SK-N-SH (cell line): ENCODE data around the gene RANBP9. TPM values are rescaled to one million over a fixed set of nuclear protein-coding genes. Genes with fewer than 3 reads are reported as not detected.

ENCODE experiments used
- CTCF ChIA-PET: fragments of 300-600, 350-600 bp; formaldehyde crosslinking; extraction: SDS; loops from one replicate; lab custom pipeline; 2021; lab: Yijun Ruan, JAX
- POLR2A ChIA-PET: fragments of 350-600 bp; sonication (Branson Sonifier 250); formaldehyde crosslinking; extraction: SDS; loops from one replicate; lab custom pipeline; 2020; ENCODE audit warnings: antibody characterized with exemption, inconsistent platforms; lab: Yijun Ruan, JAX
- DNase-seq: peaks from one replicate; pipeline ENCODE4 v3.0.0; 2012
- H2AFZ ChIP-seq: fragments of 200-600 bp; sonication (generic); 2 replicates; pipeline ENCODE4 v1.8.1; 2016; ENCODE audit warnings: antibody characterized with exemption, mild to moderate bottlenecking, low read depth
- H3F3A ChIP-seq: fragments of 200-600 bp; sonication (generic); replicated peaks from 2 replicates; pipeline ENCODE3; 2016; ENCODE audit warnings: antibody characterized with exemption, mild to moderate bottlenecking; ENCODE audit not compliant: insufficient read depth
- H3K27ac ChIP-seq, 2 experiments: fragments of 200-500 bp in 1 of 2; fragments of 200-600 bp in 1 of 2; sonication (Bioruptor generic) in 1 of 2; sonication (generic), shearing (Covaris generic) in 1 of 2; 2 replicates each; pipeline versions ENCODE4 v1.5.1 to v1.6.1; 2014 to 2016; ENCODE audit warnings: low read depth in 2 of 2, inconsistent platforms in 1 of 2, low read length in 1 of 2, mild to moderate bottlenecking in 1 of 2, mixed read lengths in 1 of 2
- H3K27me3 ChIP-seq: fragments of 200-600 bp; sonication (generic), shearing (Covaris generic); 2 replicates; pipeline ENCODE4 v1.6.1; 2016; ENCODE audit warnings: mixed run types; ENCODE audit not compliant: insufficient read depth
- H3K36me3 ChIP-seq, 2 experiments: fragments of 200-500 bp in 1 of 2; fragments of 200-600 bp in 1 of 2; sonication (Bioruptor generic) in 1 of 2; sonication (generic) in 1 of 2; replicated peaks in 1 of 2; 2 replicates each; pipeline versions ENCODE3 to v1.5.1; 2014 to 2016; ENCODE audit warnings: low read length in 1 of 2, mild to moderate bottlenecking in 1 of 2; ENCODE audit not compliant: insufficient read depth in 2 of 2, control insufficient read depth in 1 of 2
- H3K4me1 ChIP-seq, 2 experiments: fragments of 200-500 bp in 1 of 2; fragments of 200-600 bp in 1 of 2; sonication (Bioruptor generic) in 1 of 2; sonication (generic), shearing (Covaris generic) in 1 of 2; 2 replicates each; pipeline versions ENCODE4 v1.5.1 to v1.6.1; 2014 to 2016; ENCODE audit warnings: low read depth in 1 of 2, low read length in 1 of 2, mixed run types in 1 of 2; ENCODE audit not compliant: insufficient read depth in 2 of 2, control insufficient read depth in 1 of 2
- H3K4me2 ChIP-seq: fragments of 200-600 bp; sonication (generic), shearing (Covaris generic); 2 replicates; pipeline ENCODE4 v1.6.1; 2017; ENCODE audit warnings: mixed run types
- H3K4me3 ChIP-seq, 2 experiments: fragments of 200-500 bp in 1 of 2; fragments of 200-600 bp in 1 of 2; sonication (Bioruptor generic) in 1 of 2; sonication (generic), shearing (Covaris generic) in 1 of 2; 2 replicates each; pipeline versions ENCODE4 v1.5.1 to v1.8.1; 2014 to 2016; ENCODE audit warnings: low read depth in 2 of 2, inconsistent platforms in 1 of 2, low read length in 1 of 2, mild to moderate bottlenecking in 1 of 2, mixed read lengths in 1 of 2, moderate library complexity in 1 of 2
- H3K79me2 ChIP-seq: fragments of 200-600 bp; sonication (generic); 2 replicates; pipeline ENCODE4 v1.8.1; 2017; ENCODE audit warnings: mild to moderate bottlenecking; ENCODE audit not compliant: insufficient read depth
- H3K9ac ChIP-seq: fragments of 200-600 bp; sonication (generic); 2 replicates; pipeline ENCODE4 v1.6.1; 2017; ENCODE audit warnings: mixed run types
- H3K9me2 ChIP-seq: fragments of 200-600 bp; sonication (generic); 2 replicates; pipeline ENCODE4 v1.6.1; 2017; ENCODE audit warnings: mixed run types
- H3K9me3 ChIP-seq: fragments of 200-600 bp; sonication (generic); 2 replicates; pipeline ENCODE4 v1.6.1; 2017; ENCODE audit warnings: mixed run types, mild to moderate bottlenecking, moderate library complexity
- H4K20me1 ChIP-seq: fragments of 200-600 bp; sonication (generic); 2 replicates; pipeline ENCODE4 v1.6.1; 2017; ENCODE audit warnings: mild to moderate bottlenecking, mixed run types; ENCODE audit not compliant: insufficient read depth
- FOSL2 ChIP-seq: IDR thresholded peaks from 2 replicates; pipeline ENCODE4 v1.4.0; 2012; ENCODE audit warnings: low read depth, mild to moderate bottlenecking, moderate library complexity, borderline replicate concordance
- FOXJ3 ChIP-seq: sonication (generic); formaldehyde crosslinking; IDR thresholded peaks from 2 replicates; pipeline ENCODE4 v1.5.1; 2020; ENCODE audit warnings: mild to moderate bottlenecking, missing genetic modification reagents
- FOXM1 ChIP-seq: IDR thresholded peaks from 2 replicates; pipeline ENCODE4 v1.4.0; 2012; ENCODE audit warnings: low read depth, mild to moderate bottlenecking
- NFIC ChIP-seq: IDR thresholded peaks from 2 replicates; pipeline ENCODE4 v1.4.0; 2012; ENCODE audit warnings: borderline replicate concordance
- POLR2AphosphoS5 ChIP-seq: IDR thresholded peaks from 2 replicates; pipeline ENCODE4 v1.6.1; 2012; ENCODE audit warnings: low read depth, low read length
- RAD21 ChIP-seq: IDR thresholded peaks from 2 replicates; pipeline ENCODE4 v1.6.1; 2012; ENCODE audit warnings: mild to moderate bottlenecking, low read length
- RXRA ChIP-seq: IDR thresholded peaks from 2 replicates; pipeline ENCODE4 v1.4.0; 2012; ENCODE audit warnings: low read depth, mild to moderate bottlenecking, borderline replicate concordance
- SIN3A ChIP-seq: IDR thresholded peaks from 2 replicates; pipeline ENCODE4 v1.6.1; 2012; ENCODE audit warnings: low read depth, mild to moderate bottlenecking, low read length, moderate library complexity, borderline replicate concordance
- SMC3 ChIP-seq: IDR thresholded peaks from 2 replicates; pipeline ENCODE4 v1.6.1; 2012; ENCODE audit warnings: low read depth, low read length, improper control_type of control experiment
- TAF1 ChIP-seq: IDR thresholded peaks from 2 replicates; pipeline ENCODE4 v1.6.1; 2012; ENCODE audit warnings: low read depth, mild to moderate bottlenecking, low read length, moderate library complexity, borderline replicate concordance
- TEAD4 ChIP-seq: IDR thresholded peaks from 2 replicates; pipeline ENCODE4 v1.4.0; 2012; ENCODE audit warnings: mild to moderate bottlenecking, borderline replicate concordance; ENCODE audit not compliant: insufficient read depth
- WGBS: methylation state at CpG from one replicate; pipeline ENCODE4 v1.1.6; 2017; ENCODE audit warnings: low lambda C conversion rate; 5-methylcytosine and 5-hydroxymethylcytosine counted together
- polyA plus RNA-seq, 3 experiments: library from polyadenylated mRNA; depleted of rRNA; stranded (reverse); fragments of >200 nt; gene quantifications; 2 replicates each; pipeline ENCODE4 v1.2.3, GENCODE V29; 2012
- TF ChIP-seq, protein P1 (sequence below): IDR thresholded peaks from 2 replicates; pipeline ENCODE4 v1.4.0; 2012; ENCODE audit warnings: low read depth
- TF ChIP-seq, protein P2 (sequence below): IDR thresholded peaks from 2 replicates; pipeline ENCODE4 v1.6.1; 2012; ENCODE audit warnings: mild to moderate bottlenecking, low read depth, low read length, moderate library complexity
- TF ChIP-seq, protein P3 (sequence below): IDR thresholded peaks from 2 replicates; pipeline ENCODE4 v1.4.0; 2012; ENCODE audit warnings: low read depth, borderline replicate concordance
- TF ChIP-seq, protein P4 (sequence below): fragments of 150-350 bp; IDR thresholded peaks from 2 replicates; pipeline ENCODE4 v1.6.1; 2017; ENCODE audit warnings: antibody characterized with exemption, low read length, low read depth, borderline replicate concordance

RANBP9 gene
- polyA plus RNA-seq, 1 of the 3 experiments (the other 2 are of a cell fraction): 20.4 TPM

DNA sequence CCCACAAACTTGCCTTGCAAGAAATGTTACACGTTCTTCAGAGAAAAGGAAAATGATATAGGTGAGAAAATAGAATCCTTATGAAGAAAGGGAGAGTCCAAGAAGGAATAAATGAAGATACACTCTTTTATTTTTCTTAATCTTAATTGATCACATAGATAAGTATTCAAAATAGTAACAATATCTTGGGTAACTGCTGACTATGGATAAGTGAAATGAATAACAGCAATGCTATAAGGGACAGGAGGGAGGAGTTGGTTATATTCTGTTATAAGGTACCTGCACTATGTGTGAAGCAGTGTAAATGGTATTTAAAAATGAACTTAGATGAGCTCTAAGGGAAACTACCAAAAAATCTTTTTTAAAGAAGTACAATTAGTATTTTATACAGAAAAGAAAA, 38.3 kb downstream of the RANBP9 start:
- no peaks in the 10 kb centered on the region for H3K4me1 ChIP-seq
- WGBS: 86% methylated on average over 1 of the region's 1 CpG
- H4K20me1 ChIP-seq: peaks cover 6% of the 10 kb centered on the region
- no peaks in the 10 kb centered on the region for H3K27me3 ChIP-seq
- POLR2A ChIA-PET: no interaction called here
- H3K4me3 ChIP-seq: no peak overlapping the region
- H3K36me3 ChIP-seq: peaks cover 0 to 19% of the 10 kb centered on the region in 2 experiments
- H3K27ac ChIP-seq: no peak overlapping the region
- H3K4me2 ChIP-seq: no peak overlapping the region
- CTCF ChIA-PET: no interaction called here
- H3K79me2 ChIP-seq: peaks cover 100% of the 10 kb centered on the region
- H3K9me2 ChIP-seq: no peaks in the 10 kb centered on the region
- H3K9me3 ChIP-seq: no peaks in the 10 kb centered on the region
- DNase-seq: no peak
- H3F3A ChIP-seq: peaks cover 9% of the 10 kb centered on the region
- H3K9ac ChIP-seq: no peak overlapping the region
- no peak for TF ChIP-seq NFIC
- no peak for TF ChIP-seq FOXJ3 (CRISPR knock-in tag)
- no peak for TF ChIP-seq RXRA
- no peak for TF ChIP-seq SMC3
- TF ChIP-seq TAF1: no peak
- TF ChIP-seq FOSL2: no peak
- TF ChIP-seq, protein P1, sequence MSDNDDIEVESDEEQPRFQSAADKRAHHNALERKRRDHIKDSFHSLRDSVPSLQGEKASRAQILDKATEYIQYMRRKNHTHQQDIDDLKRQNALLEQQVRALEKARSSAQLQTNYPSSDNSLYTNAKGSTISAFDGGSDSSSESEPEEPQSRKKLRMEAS: no peak
- no peak for TF ChIP-seq RAD21
- TF ChIP-seq, protein P2, sequence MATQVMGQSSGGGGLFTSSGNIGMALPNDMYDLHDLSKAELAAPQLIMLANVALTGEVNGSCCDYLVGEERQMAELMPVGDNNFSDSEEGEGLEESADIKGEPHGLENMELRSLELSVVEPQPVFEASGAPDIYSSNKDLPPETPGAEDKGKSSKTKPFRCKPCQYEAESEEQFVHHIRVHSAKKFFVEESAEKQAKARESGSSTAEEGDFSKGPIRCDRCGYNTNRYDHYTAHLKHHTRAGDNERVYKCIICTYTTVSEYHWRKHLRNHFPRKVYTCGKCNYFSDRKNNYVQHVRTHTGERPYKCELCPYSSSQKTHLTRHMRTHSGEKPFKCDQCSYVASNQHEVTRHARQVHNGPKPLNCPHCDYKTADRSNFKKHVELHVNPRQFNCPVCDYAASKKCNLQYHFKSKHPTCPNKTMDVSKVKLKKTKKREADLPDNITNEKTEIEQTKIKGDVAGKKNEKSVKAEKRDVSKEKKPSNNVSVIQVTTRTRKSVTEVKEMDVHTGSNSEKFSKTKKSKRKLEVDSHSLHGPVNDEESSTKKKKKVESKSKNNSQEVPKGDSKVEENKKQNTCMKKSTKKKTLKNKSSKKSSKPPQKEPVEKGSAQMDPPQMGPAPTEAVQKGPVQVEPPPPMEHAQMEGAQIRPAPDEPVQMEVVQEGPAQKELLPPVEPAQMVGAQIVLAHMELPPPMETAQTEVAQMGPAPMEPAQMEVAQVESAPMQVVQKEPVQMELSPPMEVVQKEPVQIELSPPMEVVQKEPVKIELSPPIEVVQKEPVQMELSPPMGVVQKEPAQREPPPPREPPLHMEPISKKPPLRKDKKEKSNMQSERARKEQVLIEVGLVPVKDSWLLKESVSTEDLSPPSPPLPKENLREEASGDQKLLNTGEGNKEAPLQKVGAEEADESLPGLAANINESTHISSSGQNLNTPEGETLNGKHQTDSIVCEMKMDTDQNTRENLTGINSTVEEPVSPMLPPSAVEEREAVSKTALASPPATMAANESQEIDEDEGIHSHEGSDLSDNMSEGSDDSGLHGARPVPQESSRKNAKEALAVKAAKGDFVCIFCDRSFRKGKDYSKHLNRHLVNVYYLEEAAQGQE: no peak
- TF ChIP-seq POLR2AphosphoS5: no peak
- no peak for TF ChIP-seq FOXM1
- TF ChIP-seq TEAD4: no peak
- no peak for TF ChIP-seq SIN3A
- TF ChIP-seq, protein P3, sequence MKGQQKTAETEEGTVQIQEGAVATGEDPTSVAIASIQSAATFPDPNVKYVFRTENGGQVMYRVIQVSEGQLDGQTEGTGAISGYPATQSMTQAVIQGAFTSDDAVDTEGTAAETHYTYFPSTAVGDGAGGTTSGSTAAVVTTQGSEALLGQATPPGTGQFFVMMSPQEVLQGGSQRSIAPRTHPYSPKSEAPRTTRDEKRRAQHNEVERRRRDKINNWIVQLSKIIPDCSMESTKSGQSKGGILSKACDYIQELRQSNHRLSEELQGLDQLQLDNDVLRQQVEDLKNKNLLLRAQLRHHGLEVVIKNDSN: no peak
- TF ChIP-seq, protein P4, sequence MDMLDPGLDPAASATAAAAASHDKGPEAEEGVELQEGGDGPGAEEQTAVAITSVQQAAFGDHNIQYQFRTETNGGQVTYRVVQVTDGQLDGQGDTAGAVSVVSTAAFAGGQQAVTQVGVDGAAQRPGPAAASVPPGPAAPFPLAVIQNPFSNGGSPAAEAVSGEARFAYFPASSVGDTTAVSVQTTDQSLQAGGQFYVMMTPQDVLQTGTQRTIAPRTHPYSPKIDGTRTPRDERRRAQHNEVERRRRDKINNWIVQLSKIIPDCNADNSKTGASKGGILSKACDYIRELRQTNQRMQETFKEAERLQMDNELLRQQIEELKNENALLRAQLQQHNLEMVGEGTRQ: no peak
- no peak overlapping the region for H2AFZ ChIP-seq
